GM12878 (cell line): ENCODE measurements around the gene TACC2. TPM values are rescaled to one million over a fixed set of nuclear protein-coding genes. Genes with fewer than 3 reads are reported as not detected.

Source experiments
- ATAC-seq: fragments of 200-7000 bp; cut with Tn5 transposase; 3 replicates; pipeline ENCODE4 v1.9.1; 2020; ENCODE audit warnings: mild to moderate bottlenecking, moderate library complexity
- BruUV-seq: library from RNA; stranded (reverse); fragments of 400-500 nt; replicated peaks from 2 replicates; lab custom pipeline; 2021; lab: Mats Ljungman, UMichigan
- CTCF ChIA-PET: fragments of 300-600 bp; sonication (Branson Sonifier 250); formaldehyde crosslinking; extraction: SDS; loops from one replicate; lab custom pipeline; 2021; ENCODE audit warnings: inconsistent platforms; lab: Yijun Ruan, JAX
- POLR2A ChIA-PET: fragments of 350-600 bp; formaldehyde crosslinking; extraction: SDS; loops from one replicate; lab custom pipeline; 2021; ENCODE audit warnings: inconsistent platforms; lab: Charles Lee
- RAD21 ChIA-PET: fragments of 300-600 bp; sonication (Branson Sonifier 250); formaldehyde crosslinking; loops from one replicate; lab custom pipeline; 2023; ENCODE audit warnings: antibody characterized with exemption; ENCODE audit not compliant: unreplicated experiment; lab: Charles Lee
- SMC1A ChIA-PET: fragments of 300-600 bp; sonication (Branson Sonifier 250); formaldehyde crosslinking; loops from one replicate; lab custom pipeline; 2023; ENCODE audit not compliant: unreplicated experiment, uncharacterized antibody; lab: Charles Lee
- DNase-seq: peaks from one replicate; pipeline ENCODE4 v3.0.0-alpha.2; 2011; ENCODE audit warnings: low read depth, low spot score
- FAIRE-seq: peaks from 3 replicates; lab custom pipeline; 2011; peaks lifted over from hg19 to GRCh38; lab: Jason Lieb, UNC
- H2AFZ ChIP-seq: 2 replicates; pipeline ENCODE4 v1.6.0; 2011; ENCODE audit warnings: low read depth, low read length, control low read depth; ENCODE audit not compliant: control insufficient read depth
- H3K27ac ChIP-seq: 2 replicates; pipeline ENCODE4 v1.5.1; 2011; ENCODE audit warnings: control low read depth; ENCODE audit not compliant: control insufficient read depth, insufficient read depth
- H3K27me3 ChIP-seq, 2 experiments: replicated peaks in 1 of 2; 2 replicates each; pipeline versions ENCODE4 v1.6.0 to v1.6.1; 2011; ENCODE audit warnings: low read length in 1 of 2; ENCODE audit not compliant: control insufficient read depth in 2 of 2, insufficient read depth in 2 of 2
- H3K36me3 ChIP-seq, 2 experiments: 2 replicates each; pipeline ENCODE4 v1.5.1; 2011; ENCODE audit warnings: low read length in 1 of 2; ENCODE audit not compliant: control insufficient read depth in 2 of 2, insufficient read depth in 2 of 2
- H3K4me1 ChIP-seq: 2 replicates; pipeline ENCODE4 v1.6.1; 2011; ENCODE audit warnings: mild to moderate bottlenecking, low read length, moderate library complexity, mixed read lengths; ENCODE audit not compliant: control insufficient read depth, insufficient read depth
- H3K4me2 ChIP-seq: 2 replicates; pipeline ENCODE4 v1.6.0; 2011; ENCODE audit warnings: control low read depth; ENCODE audit not compliant: control insufficient read depth, insufficient read depth
- H3K4me3 ChIP-seq: fragments of 200-600 bp; sonication (generic); 2 replicates; pipeline ENCODE4 v1.5.1; 2016
- H3K79me2 ChIP-seq: 2 replicates; pipeline ENCODE4 v1.6.0; 2011; ENCODE audit warnings: low read length; ENCODE audit not compliant: control insufficient read depth, insufficient read depth
- H3K9ac ChIP-seq: 2 replicates; pipeline ENCODE4 v1.8.0; 2011; ENCODE audit warnings: low read length, control low read depth, mixed read lengths; ENCODE audit not compliant: control insufficient read depth, insufficient read depth
- H3K9me3 ChIP-seq: replicated peaks from 3 replicates; pipeline ENCODE4 v1.5.1; 2011; ENCODE audit warnings: mild to moderate bottlenecking, low read length; ENCODE audit not compliant: control insufficient read depth, insufficient read depth
- H4K20me1 ChIP-seq: 2 replicates; pipeline ENCODE4 v1.6.0; 2011; ENCODE audit not compliant: control insufficient read depth, insufficient read depth
- E2F4 ChIP-seq: IDR thresholded peaks from 2 replicates; pipeline ENCODE4 v1.6.1; 2012; ENCODE audit warnings: low read depth, low read length, improper control_type of control experiment
- EED ChIP-seq: sonication (generic); IDR thresholded peaks from 2 replicates; pipeline ENCODE4 v1.6.1; 2016; ENCODE audit warnings: antibody characterized with exemption, low read depth
- ETV6 ChIP-seq, 2 experiments: fragments of 450-650 bp in 1 of 2; IDR thresholded peaks in 1 of 2; conservative IDR thresholded peaks in 1 of 2; 2 replicates each; pipeline ENCODE4 v1.6.1; 2014; ENCODE audit warnings: antibody characterized with exemption in 1 of 2, borderline replicate concordance in 1 of 2, low read depth in 1 of 2, mild to moderate bottlenecking in 1 of 2, moderate library complexity in 1 of 2
- MEF2A ChIP-seq: IDR thresholded peaks from 2 replicates; pipeline ENCODE4 v1.6.1; 2011; ENCODE audit warnings: low read depth, mild to moderate bottlenecking, low read length, moderate library complexity; ENCODE audit not compliant: insufficient read depth
- MTA2 ChIP-seq: fragments of 450-650 bp; IDR thresholded peaks from 2 replicates; pipeline ENCODE4 v1.6.1; 2016; ENCODE audit warnings: low read depth, mild to moderate bottlenecking, moderate library complexity
- MYC ChIP-seq: IDR thresholded peaks from 2 replicates; pipeline ENCODE4 v1.6.1; 2011; ENCODE audit warnings: mild to moderate bottlenecking, low read length, moderate library complexity, inconsistent platforms; ENCODE audit not compliant: insufficient read depth, insufficient replicate concordance, insufficient read length, severe bottlenecking
- NBN ChIP-seq: fragments of 450-650 bp; IDR thresholded peaks from 2 replicates; pipeline ENCODE4 v1.6.1; 2016
- POLR2AphosphoS2 ChIP-seq: IDR thresholded peaks from 2 replicates; pipeline ENCODE4 v1.6.1; 2011; ENCODE audit warnings: low read depth, mild to moderate bottlenecking, low read length, improper control_type of control experiment, moderate library complexity
- RAD21 ChIP-seq: IDR thresholded peaks from 2 replicates; pipeline ENCODE4 v1.6.1; 2011; ENCODE audit warnings: mild to moderate bottlenecking, low read depth, low read length, moderate library complexity; ENCODE audit not compliant: insufficient read depth
- RAD51 ChIP-seq: fragments of 450-650 bp; IDR thresholded peaks from 2 replicates; pipeline ENCODE4 v1.6.1; 2016; ENCODE audit warnings: moderate library complexity, mild to moderate bottlenecking, inconsistent platforms
- RELB ChIP-seq: fragments of 450-650 bp; IDR thresholded peaks from 2 replicates; pipeline ENCODE4 v1.6.1; 2017; ENCODE audit warnings: low read depth, mild to moderate bottlenecking, moderate library complexity
- SPI1 ChIP-seq: IDR thresholded peaks from 2 replicates; pipeline ENCODE4 v1.6.1; 2011; ENCODE audit warnings: low read depth, mild to moderate bottlenecking, low read length, moderate library complexity, borderline replicate concordance; ENCODE audit not compliant: insufficient read depth
- SUZ12 ChIP-seq: fragments of 200-600 bp; sonication (generic); IDR thresholded peaks from one replicate; pipeline ENCODE4 v1.6.1; 2018; ENCODE audit warnings: antibody characterized with exemption, mild to moderate bottlenecking; ENCODE audit not compliant: unreplicated experiment
- WGBS: methylation state at CpG from one replicate; pipeline ENCODE4 v1.1.6; 2016; ENCODE audit warnings: low lambda C conversion rate; ENCODE audit not compliant: insufficient replicate concordance, insufficient coverage; ENCODE audit errors: missing lambda C conversion rate; 5-methylcytosine and 5-hydroxymethylcytosine counted together
- in situ Hi-C: fragments of 300-500 bp; cut with MboI; formaldehyde crosslinking; loops from 9 replicates; pipeline ENCODE4 v1.14.3; 2018; ENCODE audit warnings: mixed read lengths
- intact Hi-C: fragments of 100-400 bp; cut with micrococcal nuclease; formaldehyde crosslinking; loops from one replicate; pipeline ENCODE4 v1.14.2; 2022; ENCODE audit not compliant: unreplicated experiment
- polyA plus RNA-seq, 11 experiments: library from polyadenylated mRNA; depleted of rRNA in 4 of 11; unstranded in 6 of 11; stranded (reverse) in 5 of 11; fragments of >200 nt; fragmentation: Nextera tagmentation in 4 of 11; fragmentation: Illumina TruSeq in 1 of 11; extraction: Ambion mirVana in 4 of 11; extraction: Trizol in 1 of 11; gene quantifications; 1 replicate in 1 of 11; 2 replicates in 10 of 11; pipeline versions ENCODE4 v1.2.1 to v1.2.3, GENCODE V29; 2011 to 2016; ENCODE audit warnings: inconsistent platforms in 2 of 11, missing spikeins in 2 of 11, low read depth in 1 of 11
- total RNA-seq, 4 experiments: library from RNA; depleted of rRNA in 3 of 4; stranded (reverse); fragments of >200 nt in 3 of 4; fragmentation: Illumina TruSeq in 1 of 4; extraction: Trizol in 1 of 4; gene quantifications; 2 replicates each; pipeline versions ENCODE4 v1.2.1 to v1.2.3, GENCODE V29; 2013 to 2021
- TF ChIP-seq, protein P1 (sequence below): fragments of 450-650 bp; IDR thresholded peaks from 2 replicates; pipeline ENCODE4 v1.6.1; 2016; ENCODE audit warnings: mild to moderate bottlenecking

The TACC2 gene
- total and polyA plus RNA-seq, 10 of the 15 experiments (the other 5 are each of a cell fraction or from before 2014, with no cell fraction given) = 0.07 to 0.64 (median 0.13) TPM; not detected in 5

DNA sequence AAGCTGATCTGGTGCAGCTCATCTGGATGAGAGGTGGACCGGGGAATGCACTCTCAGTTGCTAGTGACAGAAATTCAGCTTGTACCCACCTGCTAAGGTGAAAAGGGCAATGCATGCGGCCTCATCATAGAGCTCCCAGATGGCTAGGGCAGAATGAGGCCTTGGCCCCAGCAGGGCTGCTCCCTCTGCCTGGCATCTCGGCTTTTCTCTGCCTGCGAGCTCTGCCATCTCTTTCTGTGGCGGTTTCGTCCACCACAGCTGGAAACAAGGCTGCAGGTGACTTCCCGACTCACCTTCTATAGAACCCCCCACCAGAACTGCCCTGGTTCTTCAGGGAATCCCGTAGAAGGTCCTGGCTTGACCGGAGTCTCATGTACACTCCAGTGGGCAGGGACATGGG is 60.1 kb downstream of the TACC2 start (continued):
- TF ChIP-seq E2F4 = no peak
- no peak for TF ChIP-seq RELB
- TF ChIP-seq NBN = no peak

- intact Hi-C loops (no loop called here), in situ Hi-C loops (no loop called here)
- no peak overlapping the region for H3K27ac ChIP-seq
- no peak for FAIRE-seq
- TF ChIP-seq SPI1 (no peak), SUZ12 (no peak), MYC (no peak), RAD21 (no peak), MEF2A (no peak), POLR2AphosphoS2 (no peak), ETV6 (conservative IDR thresholded peaks at IDR 0.05 in 1 of 2, IDR thresholded peaks at IDR 0.05 in 1 of 2; ENCODE audit: borderline replicate concordance in 1 of 2, low read depth in 1 of 2) (no peak), RAD51 (no peak), EED (no peak), MTA2 (no peak)
- TF ChIP-seq, protein P1, sequence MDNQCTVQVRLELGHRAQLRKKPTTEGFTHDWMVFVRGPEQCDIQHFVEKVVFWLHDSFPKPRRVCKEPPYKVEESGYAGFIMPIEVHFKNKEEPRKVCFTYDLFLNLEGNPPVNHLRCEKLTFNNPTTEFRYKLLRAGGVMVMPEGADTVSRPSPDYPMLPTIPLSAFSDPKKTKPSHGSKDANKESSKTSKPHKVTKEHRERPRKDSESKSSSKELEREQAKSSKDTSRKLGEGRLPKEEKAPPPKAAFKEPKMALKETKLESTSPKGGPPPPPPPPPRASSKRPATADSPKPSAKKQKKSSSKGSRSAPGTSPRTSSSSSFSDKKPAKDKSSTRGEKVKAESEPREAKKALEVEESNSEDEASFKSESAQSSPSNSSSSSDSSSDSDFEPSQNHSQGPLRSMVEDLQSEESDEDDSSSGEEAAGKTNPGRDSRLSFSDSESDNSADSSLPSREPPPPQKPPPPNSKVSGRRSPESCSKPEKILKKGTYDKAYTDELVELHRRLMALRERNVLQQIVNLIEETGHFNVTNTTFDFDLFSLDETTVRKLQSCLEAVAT = no peak
- TF ChIP-seq, all 136 proteins: peak for 0
- Histone ChIP-seq H4K20me1 (no peaks in the 10 kb centered on the region), H3K9me3 (no peaks in the 10 kb centered on the region), H2AFZ (no peak overlapping the region), H3K9ac (no peak overlapping the region), H3K4me3 (no peak overlapping the region), H3K27me3 (0 out of 4 replicates have a peak, but pooled peaks cover 0 to 3% of the 10 kb centered on the region in 2 experiments), H3K36me3 (no peaks in the 10 kb centered on the region), H3K79me2 (no peaks in the 10 kb centered on the region), H3K4me1 (no peaks in the 10 kb centered on the region), H3K4me2 (no peak overlapping the region)
- DNase-seq (no peak), ATAC-seq (no peak)
- ChIA-PET POLR2A (interaction anchor here (0.6 kb wide), 1 partner anchor 9 kb away, joined by 3 read pairs; no protein-coding TSS in a partner anchor), RAD21 (no interaction called here), SMC1A (no interaction called here), CTCF (interaction anchor here (0.9 kb wide), 2 partner anchors 9 to 12 kb away, joined by 3 read pairs; no protein-coding TSS in a partner anchor)
- BruUV-seq = no TSS peak
- 60% methylated on average over 10 of the region's 10 CpGs for WGBS
Observed at GRCh38 chr10:122050311-122050710, 61.3 kb downstream of the TACC2 start.
